ENCODE measurements around the gene LRRC37A. TPM values are rescaled to one million over a fixed set of nuclear protein-coding genes. Genes with fewer than 3 reads are reported as not detected.
A peak's percentile ranks its signal among the peaks of the same experiment; 100 is the strongest.
"Not testable (repeated sequence)": the region's sequence is repeated elsewhere in the genome, so short reads cannot be mapped to it uniquely, and the experiment has no call there.

Gene LRRC37A
- total and polyA plus RNA-seq, 2 donors (not counting 3 experiments of a cell fraction or from before 2014, with no cell fraction given): 0.88 to 1.0 TPM

GRCh38 chr17:46253722-46254121, 41.2 kb upstream of the LRRC37A start:
- H3K36me3 ChIP-seq (ENCODE audit: control insufficient read depth in 2 of 2, extremely low read depth in 1 of 2, insufficient read depth in 2 of 2, low read length in 2 of 2); H3K79me2 ChIP-seq (ENCODE audit: control insufficient read depth, insufficient read depth, low read length); H3K9me1 ChIP-seq (replicated peaks; ENCODE audit: control insufficient read depth, extremely low read depth, insufficient read depth, low read length); POLR2A ChIA-PET; H3K27ac ChIP-seq (ENCODE audit: insufficient read depth, low read depth, low read length); H3K9me3 ChIP-seq (replicated peaks; ENCODE audit: control insufficient read depth, insufficient read depth, low read length); intact Hi-C loops (cut with micrococcal nuclease); dilution Hi-C loops (cut with MboI; ENCODE audit: extremely low pct_ligation_motif_present, low sequenced_read_pairs); CTCF ChIA-PET; H3K4me2 ChIP-seq (ENCODE audit: insufficient read depth, low read length); H2AFZ ChIP-seq (ENCODE audit: low read depth, low read length); H3K4me3 ChIP-seq (replicated peaks in 1 of 3; ENCODE audit: insufficient read depth in 1 of 3, low read depth in 1 of 3, low read length in 3 of 3); H4K20me1 ChIP-seq (replicated peaks; ENCODE audit: control insufficient read depth, extremely low read depth, insufficient read depth, low read length); H3K4me1 ChIP-seq (ENCODE audit: control insufficient read depth, extremely low read depth, insufficient read depth, low read length); H3K9ac ChIP-seq (replicated peaks; ENCODE audit: extremely low read depth, insufficient read depth, low read length); H3K27me3 ChIP-seq (ENCODE audit: control insufficient read depth in 2 of 2, insufficient read depth in 2 of 2, low read length in 2 of 2); BruUV-seq (replicated peaks): not testable (repeated sequence)
- TF ChIP-seq, protein P1, sequence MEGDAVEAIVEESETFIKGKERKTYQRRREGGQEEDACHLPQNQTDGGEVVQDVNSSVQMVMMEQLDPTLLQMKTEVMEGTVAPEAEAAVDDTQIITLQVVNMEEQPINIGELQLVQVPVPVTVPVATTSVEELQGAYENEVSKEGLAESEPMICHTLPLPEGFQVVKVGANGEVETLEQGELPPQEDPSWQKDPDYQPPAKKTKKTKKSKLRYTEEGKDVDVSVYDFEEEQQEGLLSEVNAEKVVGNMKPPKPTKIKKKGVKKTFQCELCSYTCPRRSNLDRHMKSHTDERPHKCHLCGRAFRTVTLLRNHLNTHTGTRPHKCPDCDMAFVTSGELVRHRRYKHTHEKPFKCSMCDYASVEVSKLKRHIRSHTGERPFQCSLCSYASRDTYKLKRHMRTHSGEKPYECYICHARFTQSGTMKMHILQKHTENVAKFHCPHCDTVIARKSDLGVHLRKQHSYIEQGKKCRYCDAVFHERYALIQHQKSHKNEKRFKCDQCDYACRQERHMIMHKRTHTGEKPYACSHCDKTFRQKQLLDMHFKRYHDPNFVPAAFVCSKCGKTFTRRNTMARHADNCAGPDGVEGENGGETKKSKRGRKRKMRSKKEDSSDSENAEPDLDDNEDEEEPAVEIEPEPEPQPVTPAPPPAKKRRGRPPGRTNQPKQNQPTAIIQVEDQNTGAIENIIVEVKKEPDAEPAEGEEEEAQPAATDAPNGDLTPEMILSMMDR (IDR thresholded peaks at IDR 0.05; ENCODE audit: extremely low read depth in 1 of 2, insufficient read depth in 1 of 2, low read depth in 1 of 2, low read length in 2 of 2): peak; percentile 41 to 78
- peak; percentile 75 for FAIRE-seq
- DNase-seq (ENCODE audit: low read depth, low spot score): peak; percentile 47

GRCh38 chr17:46254215-46254614, 40.7 kb upstream of the LRRC37A start:
- DNase-seq (ENCODE audit: low read depth, low spot score); H3K9me3 ChIP-seq (replicated peaks; ENCODE audit: control insufficient read depth, insufficient read depth, low read length); dilution Hi-C loops (cut with MboI; ENCODE audit: extremely low pct_ligation_motif_present, low sequenced_read_pairs); H2AFZ ChIP-seq (ENCODE audit: low read depth, low read length); H3K9ac ChIP-seq (replicated peaks; ENCODE audit: extremely low read depth, insufficient read depth, low read length); H3K27me3 ChIP-seq (ENCODE audit: control insufficient read depth in 2 of 2, insufficient read depth in 2 of 2, low read length in 2 of 2); POLR2A ChIA-PET; H3K4me2 ChIP-seq (ENCODE audit: insufficient read depth, low read length); H3K27ac ChIP-seq (ENCODE audit: insufficient read depth, low read depth, low read length); H3K79me2 ChIP-seq (ENCODE audit: control insufficient read depth, insufficient read depth, low read length); intact Hi-C loops (cut with micrococcal nuclease); H3K4me3 ChIP-seq (replicated peaks in 1 of 3; ENCODE audit: insufficient read depth in 1 of 3, low read depth in 1 of 3, low read length in 3 of 3); FAIRE-seq; H4K20me1 ChIP-seq (replicated peaks; ENCODE audit: control insufficient read depth, extremely low read depth, insufficient read depth, low read length); CTCF ChIA-PET; BruUV-seq (replicated peaks); H3K36me3 ChIP-seq (ENCODE audit: control insufficient read depth in 2 of 2, extremely low read depth in 1 of 2, insufficient read depth in 2 of 2, low read length in 2 of 2); H3K4me1 ChIP-seq (ENCODE audit: control insufficient read depth, extremely low read depth, insufficient read depth, low read length); H3K9me1 ChIP-seq (replicated peaks; ENCODE audit: control insufficient read depth, extremely low read depth, insufficient read depth, low read length): not testable (repeated sequence)

GRCh38 chr17:46256369-46256768, 38.6 kb upstream of the LRRC37A start:
- H3K4me1 ChIP-seq (ENCODE audit: control insufficient read depth, extremely low read depth, insufficient read depth, low read length); intact Hi-C loops (cut with micrococcal nuclease); dilution Hi-C loops (cut with MboI; ENCODE audit: extremely low pct_ligation_motif_present, low sequenced_read_pairs); H3K4me2 ChIP-seq (ENCODE audit: insufficient read depth, low read length); H4K20me1 ChIP-seq (replicated peaks; ENCODE audit: control insufficient read depth, extremely low read depth, insufficient read depth, low read length); H3K27ac ChIP-seq (ENCODE audit: insufficient read depth, low read depth, low read length); DNase-seq (ENCODE audit: low read depth, low spot score); H2AFZ ChIP-seq (ENCODE audit: low read depth, low read length); H3K36me3 ChIP-seq (ENCODE audit: control insufficient read depth in 2 of 2, extremely low read depth in 1 of 2, insufficient read depth in 2 of 2, low read length in 2 of 2); H3K9ac ChIP-seq (replicated peaks; ENCODE audit: extremely low read depth, insufficient read depth, low read length); BruUV-seq (replicated peaks); H3K9me1 ChIP-seq (replicated peaks; ENCODE audit: control insufficient read depth, extremely low read depth, insufficient read depth, low read length); FAIRE-seq; H3K9me3 ChIP-seq (replicated peaks; ENCODE audit: control insufficient read depth, insufficient read depth, low read length); POLR2A ChIA-PET; H3K4me3 ChIP-seq (replicated peaks in 1 of 3; ENCODE audit: insufficient read depth in 1 of 3, low read depth in 1 of 3, low read length in 3 of 3); H3K79me2 ChIP-seq (ENCODE audit: control insufficient read depth, insufficient read depth, low read length); H3K27me3 ChIP-seq (ENCODE audit: control insufficient read depth in 2 of 2, insufficient read depth in 2 of 2, low read length in 2 of 2): not testable (repeated sequence)
- CTCF ChIA-PET: interaction anchor here (1.1 kb wide), 1 partner anchor 665 kb away, joined by 3 read pairs; no protein-coding TSS in a partner anchor
